HEK293 (cell line): Measurements from ENCODE around the gene CAMK1.

ENCODE experiments used
- OSR2 ChIP-seq: fragments of 450-650 bp; formaldehyde crosslinking; IDR thresholded peaks from 2 replicates; pipeline ENCODE4 v1.5.1; 2016; ENCODE audit warnings: missing biosample characterization, missing genetic modification characterization
- ZNF239 ChIP-seq: fragments of 450-650 bp; formaldehyde crosslinking; IDR thresholded peaks from 2 replicates; pipeline ENCODE4 v1.5.1; 2016; ENCODE audit warnings: missing biosample characterization, missing genetic modification characterization
- TF ChIP-seq, protein P1 (sequence below): fragments of 450-650 bp; formaldehyde crosslinking; IDR thresholded peaks from 2 replicates; pipeline ENCODE4 v1.5.1; 2016; ENCODE audit warnings: missing biosample characterization, missing genetic modification characterization

DNA sequence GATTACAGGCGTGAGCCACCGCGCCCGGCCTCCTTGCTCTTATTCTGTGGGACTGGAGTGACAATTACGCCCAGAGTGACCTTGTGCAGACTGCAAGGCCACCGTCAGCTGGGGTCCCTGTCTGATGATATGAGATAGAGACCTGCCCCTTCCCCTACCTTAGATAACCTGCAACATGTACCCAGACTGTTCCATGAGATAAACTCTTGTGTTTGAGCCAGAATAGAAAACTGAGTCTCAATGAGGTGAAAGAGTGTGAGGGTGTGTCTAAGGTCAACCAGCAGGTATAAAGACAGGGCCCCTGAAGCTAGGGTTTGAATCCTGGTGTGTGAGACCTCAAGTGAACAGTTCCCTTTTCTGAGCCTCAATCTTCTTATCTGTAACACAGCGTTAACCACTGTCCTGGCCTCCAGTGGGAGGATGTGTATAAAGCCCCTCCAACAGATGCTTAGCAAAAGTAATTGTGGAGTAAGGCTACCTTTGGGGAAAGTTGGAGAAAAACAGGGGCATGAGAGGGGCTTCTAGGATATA, 16.5 kb upstream of the CAMK1 start:
- TF ChIP-seq OSR2 (tag by site-specific recombination) (no peak), ZNF239 (tag by site-specific recombination) (no peak)
- TF ChIP-seq, protein P1, sequence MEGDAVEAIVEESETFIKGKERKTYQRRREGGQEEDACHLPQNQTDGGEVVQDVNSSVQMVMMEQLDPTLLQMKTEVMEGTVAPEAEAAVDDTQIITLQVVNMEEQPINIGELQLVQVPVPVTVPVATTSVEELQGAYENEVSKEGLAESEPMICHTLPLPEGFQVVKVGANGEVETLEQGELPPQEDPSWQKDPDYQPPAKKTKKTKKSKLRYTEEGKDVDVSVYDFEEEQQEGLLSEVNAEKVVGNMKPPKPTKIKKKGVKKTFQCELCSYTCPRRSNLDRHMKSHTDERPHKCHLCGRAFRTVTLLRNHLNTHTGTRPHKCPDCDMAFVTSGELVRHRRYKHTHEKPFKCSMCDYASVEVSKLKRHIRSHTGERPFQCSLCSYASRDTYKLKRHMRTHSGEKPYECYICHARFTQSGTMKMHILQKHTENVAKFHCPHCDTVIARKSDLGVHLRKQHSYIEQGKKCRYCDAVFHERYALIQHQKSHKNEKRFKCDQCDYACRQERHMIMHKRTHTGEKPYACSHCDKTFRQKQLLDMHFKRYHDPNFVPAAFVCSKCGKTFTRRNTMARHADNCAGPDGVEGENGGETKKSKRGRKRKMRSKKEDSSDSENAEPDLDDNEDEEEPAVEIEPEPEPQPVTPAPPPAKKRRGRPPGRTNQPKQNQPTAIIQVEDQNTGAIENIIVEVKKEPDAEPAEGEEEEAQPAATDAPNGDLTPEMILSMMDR (tag by site-specific recombination), result no peak
